DOHH2 (cell line): ENCODE results near the gene THRB.

Source experiments
- H3F3A ChIP-seq: fragments of 200-600 bp; sonication (generic), shearing (Covaris generic); 2 replicates; pipeline ENCODE4 v1.6.0; 2016; ENCODE audit warnings: antibody characterized with exemption, mild to moderate bottlenecking; ENCODE audit not compliant: control insufficient read depth, insufficient read depth
- H3K27ac ChIP-seq: fragments of 200-600 bp; sonication (generic); 2 replicates; pipeline ENCODE4 v1.5.1; 2014; ENCODE audit warnings: low read depth, mild to moderate bottlenecking, low read length, moderate library complexity
- H3K27me3 ChIP-seq: fragments of 200-600 bp; sonication (generic); 2 replicates; pipeline ENCODE4 v1.6.1; 2014; ENCODE audit warnings: mild to moderate bottlenecking, low read length, mixed read lengths; ENCODE audit not compliant: control insufficient read depth
- H3K36me3 ChIP-seq: fragments of 200-600 bp; sonication (generic); 2 replicates; pipeline ENCODE4 v1.6.1; 2014; ENCODE audit warnings: mild to moderate bottlenecking, low read length, moderate library complexity, mixed read lengths; ENCODE audit not compliant: control insufficient read depth
- H3K4me1 ChIP-seq: fragments of 200-600 bp; sonication (generic); 2 replicates; pipeline ENCODE4 v1.6.1; 2014; ENCODE audit warnings: mild to moderate bottlenecking, low read length, mixed read lengths; ENCODE audit not compliant: control insufficient read depth
- H3K4me2 ChIP-seq: fragments of 200-600 bp; sonication (generic); 2 replicates; pipeline ENCODE4 v1.6.0; 2014; ENCODE audit warnings: mild to moderate bottlenecking, low read length, moderate library complexity
- H3K4me3 ChIP-seq: fragments of 200-600 bp; sonication (generic); 2 replicates; pipeline ENCODE4 v1.5.1; 2014; ENCODE audit warnings: mild to moderate bottlenecking, low read length, mixed read lengths
- H3K79me2 ChIP-seq: fragments of 200-600 bp; sonication (generic); 2 replicates; pipeline ENCODE4 v1.6.1; 2014; ENCODE audit warnings: mild to moderate bottlenecking, low read length, mixed read lengths; ENCODE audit not compliant: control insufficient read depth
- H3K9me2 ChIP-seq: fragments of 200-600 bp; sonication (generic); replicated peaks from 2 replicates; pipeline ENCODE4 v1.6.1; 2014; ENCODE audit warnings: mild to moderate bottlenecking, low read length, mixed read lengths; ENCODE audit not compliant: control insufficient read depth
- H3K9me3 ChIP-seq: fragments of 200-600 bp; sonication (generic); 2 replicates; pipeline ENCODE4 v1.6.1; 2014; ENCODE audit warnings: antibody characterized with exemption, low read length, mixed read lengths; ENCODE audit not compliant: control insufficient read depth, insufficient read depth
- H4K20me1 ChIP-seq: fragments of 200-600 bp; sonication (generic); 2 replicates; pipeline ENCODE4 v1.6.0; 2014; ENCODE audit warnings: low read depth, mild to moderate bottlenecking, antibody characterized with exemption, low read length, moderate library complexity; ENCODE audit not compliant: control insufficient read depth, insufficient read depth
- EZH2phosphoT487 ChIP-seq: fragments of 200-600 bp; sonication (generic); IDR thresholded peaks from 2 replicates; pipeline ENCODE4 v1.6.1; 2017; ENCODE audit warnings: borderline replicate concordance, mild to moderate bottlenecking, antibody characterized with exemption, low read length, moderate library complexity, mixed read lengths
- TF ChIP-seq, protein P1 (sequence below): fragments of 200-600 bp; sonication (generic); IDR thresholded peaks from one replicate; pipeline ENCODE4 v1.5.1; 2014; ENCODE audit warnings: antibody characterized with exemption, mild to moderate bottlenecking, low read depth, low read length; ENCODE audit not compliant: poor library complexity, severe bottlenecking

Gene THRB

GRCh38 chr3:24505691-24506550 is 11.3 kb upstream of the THRB start:
- TF ChIP-seq EZH2phosphoT487 = no peak
- TF ChIP-seq, protein P1, sequence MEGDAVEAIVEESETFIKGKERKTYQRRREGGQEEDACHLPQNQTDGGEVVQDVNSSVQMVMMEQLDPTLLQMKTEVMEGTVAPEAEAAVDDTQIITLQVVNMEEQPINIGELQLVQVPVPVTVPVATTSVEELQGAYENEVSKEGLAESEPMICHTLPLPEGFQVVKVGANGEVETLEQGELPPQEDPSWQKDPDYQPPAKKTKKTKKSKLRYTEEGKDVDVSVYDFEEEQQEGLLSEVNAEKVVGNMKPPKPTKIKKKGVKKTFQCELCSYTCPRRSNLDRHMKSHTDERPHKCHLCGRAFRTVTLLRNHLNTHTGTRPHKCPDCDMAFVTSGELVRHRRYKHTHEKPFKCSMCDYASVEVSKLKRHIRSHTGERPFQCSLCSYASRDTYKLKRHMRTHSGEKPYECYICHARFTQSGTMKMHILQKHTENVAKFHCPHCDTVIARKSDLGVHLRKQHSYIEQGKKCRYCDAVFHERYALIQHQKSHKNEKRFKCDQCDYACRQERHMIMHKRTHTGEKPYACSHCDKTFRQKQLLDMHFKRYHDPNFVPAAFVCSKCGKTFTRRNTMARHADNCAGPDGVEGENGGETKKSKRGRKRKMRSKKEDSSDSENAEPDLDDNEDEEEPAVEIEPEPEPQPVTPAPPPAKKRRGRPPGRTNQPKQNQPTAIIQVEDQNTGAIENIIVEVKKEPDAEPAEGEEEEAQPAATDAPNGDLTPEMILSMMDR = no peak
- Histone ChIP-seq H3K4me3 (no peak overlapping the region), H3K9me2 (no peaks in the 10 kb centered on the region), H3K4me1 (no peaks in the 10 kb centered on the region), H3K36me3 (no peaks in the 10 kb centered on the region), H3K27me3 (no peaks in the 10 kb centered on the region), H3F3A (no peaks in the 10 kb centered on the region), H3K79me2 (no peaks in the 10 kb centered on the region), H3K27ac (no peak overlapping the region), H4K20me1 (no peaks in the 10 kb centered on the region), H3K4me2 (no peak overlapping the region), H3K9me3 (no peaks in the 10 kb centered on the region)

DNA sequence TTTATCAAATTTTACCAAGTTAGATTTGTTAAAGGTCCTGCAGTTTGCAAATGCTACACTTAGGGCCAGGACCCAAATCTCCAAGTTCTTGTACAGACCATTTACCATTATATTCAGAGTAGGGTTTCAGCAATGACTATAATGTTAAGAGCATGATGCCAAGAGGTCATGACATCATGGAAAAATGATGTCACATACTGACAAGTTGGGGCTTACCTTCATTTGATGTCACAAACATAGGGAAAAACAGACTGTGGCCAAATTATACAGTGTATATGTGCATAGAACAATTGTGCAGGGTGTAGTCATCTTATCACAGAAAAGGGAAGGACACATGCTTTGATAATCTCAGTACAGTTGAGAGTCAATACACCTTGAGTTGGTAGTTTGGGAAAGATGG is 10.1 kb upstream of the THRB start:
- H3K9me3 ChIP-seq = no peaks in the 10 kb centered on the region
- no peak overlapping the region for H3K4me3 ChIP-seq
- no peak for TF ChIP-seq EZH2phosphoT487
- TF ChIP-seq, protein P1 = no peak
- H3K4me2 ChIP-seq = no peak overlapping the region
- no peaks in the 10 kb centered on the region for H3F3A ChIP-seq
- no peaks in the 10 kb centered on the region for H3K9me2 ChIP-seq
- H4K20me1 ChIP-seq = no peaks in the 10 kb centered on the region
- no peak overlapping the region for H3K27ac ChIP-seq
- H3K27me3 ChIP-seq = no peaks in the 10 kb centered on the region
- H3K4me1 ChIP-seq = no peaks in the 10 kb centered on the region
- H3K79me2 ChIP-seq = no peaks in the 10 kb centered on the region
- no peaks in the 10 kb centered on the region for H3K36me3 ChIP-seq

GRCh38 chr3:24503616-24504113 is 9.0 kb upstream of the THRB start:
- Histone ChIP-seq H3K9me2 (no peaks in the 10 kb centered on the region), H3K27ac (no peak overlapping the region), H3K4me2 (no peak overlapping the region), H4K20me1 (no peaks in the 10 kb centered on the region), H3K79me2 (no peaks in the 10 kb centered on the region), H3K27me3 (no peaks in the 10 kb centered on the region), H3K9me3 (no peaks in the 10 kb centered on the region), H3K4me3 (no peak overlapping the region), H3F3A (no peaks in the 10 kb centered on the region), H3K4me1 (no peaks in the 10 kb centered on the region), H3K36me3 (no peaks in the 10 kb centered on the region)
- TF ChIP-seq, protein P1 = no peak
- TF ChIP-seq EZH2phosphoT487 = no peak
